WTC11 (cell line): ENCODE data around the gene CFAP100.

Experiments
- CDX4 ChIP-seq: fragments of 250-450 bp; sonication (Bioruptor Pico); IDR thresholded peaks from 2 replicates; pipeline ENCODE4 v1.9.0; 2021; ENCODE audit warnings: moderate library complexity, mild to moderate bottlenecking, inconsistent platforms, borderline replicate concordance
- ESRRA ChIP-seq: sonication (generic); formaldehyde crosslinking; IDR thresholded peaks from 2 replicates; pipeline ENCODE4 v1.8.1; 2022; ENCODE audit warnings: mild to moderate bottlenecking, missing genetic modification reagents, borderline replicate concordance
- FOXJ3 ChIP-seq: sonication (generic); formaldehyde crosslinking; IDR thresholded peaks from 2 replicates; pipeline ENCODE4 v1.9.0; 2021; ENCODE audit warnings: missing genetic modification reagents, mild to moderate bottlenecking, borderline replicate concordance
- SP1 ChIP-seq: sonication (generic); formaldehyde crosslinking; conservative IDR thresholded peaks from 2 replicates; pipeline ENCODE4 v1.8.1; 2022; ENCODE audit warnings: missing genetic modification reagents
- TCF7 ChIP-seq: sonication (generic); formaldehyde crosslinking; IDR thresholded peaks from 2 replicates; pipeline ENCODE4 v1.8.0; 2022; ENCODE audit warnings: mild to moderate bottlenecking, low read depth, missing genetic modification reagents, moderate library complexity
- TF ChIP-seq, protein P1 (sequence below): fragments of 200-600 bp; IDR thresholded peaks from 2 replicates; pipeline ENCODE4 v1.8.0; 2022; ENCODE audit warnings: antibody characterized with exemption

- TF ChIP-seq, protein P1, sequence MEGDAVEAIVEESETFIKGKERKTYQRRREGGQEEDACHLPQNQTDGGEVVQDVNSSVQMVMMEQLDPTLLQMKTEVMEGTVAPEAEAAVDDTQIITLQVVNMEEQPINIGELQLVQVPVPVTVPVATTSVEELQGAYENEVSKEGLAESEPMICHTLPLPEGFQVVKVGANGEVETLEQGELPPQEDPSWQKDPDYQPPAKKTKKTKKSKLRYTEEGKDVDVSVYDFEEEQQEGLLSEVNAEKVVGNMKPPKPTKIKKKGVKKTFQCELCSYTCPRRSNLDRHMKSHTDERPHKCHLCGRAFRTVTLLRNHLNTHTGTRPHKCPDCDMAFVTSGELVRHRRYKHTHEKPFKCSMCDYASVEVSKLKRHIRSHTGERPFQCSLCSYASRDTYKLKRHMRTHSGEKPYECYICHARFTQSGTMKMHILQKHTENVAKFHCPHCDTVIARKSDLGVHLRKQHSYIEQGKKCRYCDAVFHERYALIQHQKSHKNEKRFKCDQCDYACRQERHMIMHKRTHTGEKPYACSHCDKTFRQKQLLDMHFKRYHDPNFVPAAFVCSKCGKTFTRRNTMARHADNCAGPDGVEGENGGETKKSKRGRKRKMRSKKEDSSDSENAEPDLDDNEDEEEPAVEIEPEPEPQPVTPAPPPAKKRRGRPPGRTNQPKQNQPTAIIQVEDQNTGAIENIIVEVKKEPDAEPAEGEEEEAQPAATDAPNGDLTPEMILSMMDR: no peak
- no peak for TF ChIP-seq CDX4
- TF ChIP-seq SP1: no peak
- TF ChIP-seq ESRRA (CRISPR knock-in tag): no peak
- no peak for TF ChIP-seq FOXJ3 (CRISPR knock-in tag)
- TF ChIP-seq TCF7 (CRISPR knock-in tag): no peak
Observed at GRCh38 chr3:126402178-126402577, 7.5 kb downstream of the CFAP100 start.
